Thyroid gland (tissue), 4 donors: ENCODE results near the gene MFAP5. TPM values are rescaled to one million over a fixed set of nuclear protein-coding genes. Genes with fewer than 3 reads are reported as not detected.
A peak's percentile ranks its signal among the peaks of the same experiment; 100 is the strongest.

ENCODE experiments used
- DNase-seq, 2 donors: peaks; one replicate each; pipeline ENCODE4 v3.0.0-alpha.2; 2019
- H3K27ac ChIP-seq, 3 donors: fragments of 200-600 bp; sonication (generic); 1 replicate in 2 of 3; 2 replicates in 1 of 3; pipeline ENCODE4 v1.5.1; 2016 to 2019; ENCODE audit warnings: mild to moderate bottlenecking in 1 of 3, moderate library complexity in 1 of 3
- H3K27me3 ChIP-seq: fragments of 200-600 bp; sonication (generic); one replicate; pipeline ENCODE4 v1.5.1; 2019
- H3K36me3 ChIP-seq, 2 donors: fragments of 200-600 bp; sonication (generic); one replicate each; pipeline ENCODE4 v1.5.1; 2016 to 2019
- H3K4me1 ChIP-seq, 2 donors: fragments of 200-600 bp; sonication (generic); one replicate each; pipeline ENCODE4 v1.5.1; 2017 to 2019
- H3K4me3 ChIP-seq, 3 donors: fragments of 200-600 bp; sonication (generic); replicated peaks in 1 of 3; 1 replicate in 2 of 3; 2 replicates in 1 of 3; pipeline ENCODE4 v1.5.1; 2016; ENCODE audit warnings: mild to moderate bottlenecking in 1 of 3
- H3K9me3 ChIP-seq: fragments of 200-600 bp; sonication (generic); one replicate; pipeline ENCODE4 v1.5.1; 2017
- CTCF ChIP-seq, 6 experiments: fragments of 200-600 bp in 3 of 6; fragments of 450-650 bp in 3 of 6; sonication (generic) in 3 of 6; IDR thresholded peaks; one replicate each; pipeline ENCODE4 v1.5.1; 2016 to 2019; ENCODE audit warnings: antibody characterized with exemption in 6 of 6, mild to moderate bottlenecking in 2 of 6, inconsistent platforms in 1 of 6, moderate library complexity in 1 of 6
- POLR2A ChIP-seq, 2 donors: fragments of 450-650 bp; IDR thresholded peaks; one replicate each; pipeline ENCODE4 v1.6.1; 2017; ENCODE audit warnings: antibody characterized with exemption in 2 of 2, mild to moderate bottlenecking in 2 of 2, moderate library complexity in 1 of 2
- WGBS, 2 donors: methylation state at CpG; one replicate each; pipeline ENCODE4 v1.1.5; 2017; 5-methylcytosine and 5-hydroxymethylcytosine counted together
- intact Hi-C: fragments of 100-400 bp; cut with DNase I; formaldehyde crosslinking; loops from one replicate; pipeline ENCODE4 v1.15.1; 2023
- total RNA-seq, 4 donors: library from RNA; depleted of rRNA; stranded (reverse); fragments of >200 nt; gene quantifications; one replicate each; pipeline ENCODE4 v1.2.3, GENCODE V29; 2016

Gene MFAP5
- 100 to 1,000 TPM in 1 of 4 donors, 10 to 100 TPM in 2, 1 to 10 TPM in 1; 9.4 to 116 (median 36.9) TPM for total RNA-seq

GRCh38 chr12:8662593-8662992 lies at the start of gene MFAP5:
MFAP5 (minus strand) TSS chr12:8662826; CDS start chr12:8662104, 722 bp downstream.
- no peaks in the 10 kb centered on the region for H3K4me1 ChIP-seq
- H3K9me3 ChIP-seq = no peaks in the 10 kb centered on the region
- DNase-seq = no peak

GRCh38 chr12:8709124-8709830 lies 46.7 kb upstream of the MFAP5 start:
- intact Hi-C loops = no loop called here
- Histone ChIP-seq H3K36me3 (no peaks in the 10 kb centered on the region), H3K27me3 (no peaks in the 10 kb centered on the region), H3K4me1 (peaks cover 10 to 11% of the 10 kb centered on the region in 2 donors), H3K4me3 (no peak overlapping the region), H3K27ac (peak overlapping the region in 2 of 3 donors; percentile 37 to 38), H3K9me3 (no peaks in the 10 kb centered on the region)
- no peak for TF ChIP-seq POLR2A (IDR thresholded peaks at IDR 0.05)
- TF ChIP-seq CTCF (IDR thresholded peaks at IDR 0.05) = no peak
- DNase-seq = no peak
- 64 to 66% methylated on average over 6 of the region's 6 CpGs for WGBS, 2 donors

More at GRCh38 chr12:8662593-8662992, at the start of gene MFAP5:
- Histone ChIP-seq H3K27ac (peak within 1 kb of the TSS in 1 of 3 donors; percentile 3), H3K36me3 (no peaks in the 10 kb centered on the region), H3K4me3 (no peak within 1 kb of the TSS), H3K27me3 (no peaks in the 10 kb centered on the region)
- no peak for TF ChIP-seq CTCF (IDR thresholded peaks at IDR 0.05)
- 70 to 75% methylated on average over 6 of the region's 6 CpGs for WGBS, 2 donors
- intact Hi-C loops = no loop called here

GRCh38 chr12:8702159-8702558 lies 39.5 kb upstream of the MFAP5 start:
- Histone ChIP-seq H3K4me3 (no peak overlapping the region), H3K27ac (peak overlapping the region in 2 of 3 donors; percentile 45 to 62), H3K27me3 (no peaks in the 10 kb centered on the region), H3K9me3 (no peaks in the 10 kb centered on the region), H3K4me1 (peaks cover 41 to 49% of the 10 kb centered on the region in 2 donors), H3K36me3 (no peaks in the 10 kb centered on the region)
- no peak for TF ChIP-seq CTCF (IDR thresholded peaks at IDR 0.05)
- DNase-seq = no peak
- intact Hi-C loops = no loop called here
- 84 to 87% methylated on average over 4 of the region's 4 CpGs for WGBS, 2 donors

- no peak for DNase-seq
- Histone ChIP-seq H3K27me3 (no peaks in the 10 kb centered on the region), H3K4me1 (peaks cover 41 to 53% of the 10 kb centered on the region in 2 donors), H3K9me3 (no peaks in the 10 kb centered on the region), H3K27ac (peak overlapping the region; percentile 18 to 62 (median 45)), H3K4me3 (no peak overlapping the region), H3K36me3 (no peaks in the 10 kb centered on the region)
- intact Hi-C loops = no loop called here
- WGBS, 2 donors = 78 to 80% methylated on average over 6 of the region's 6 CpGs
- TF ChIP-seq CTCF (IDR thresholded peaks at IDR 0.05) (peak in 4 of 6 experiments; percentile 3 to 41 (median 20)), POLR2A (IDR thresholded peaks at IDR 0.05) (no peak)
These were observed 38.5 kb upstream of the MFAP5 start for GRCh38 chr12:8701046-8701660.

GRCh38 chr12:8699714-8700113 lies 37.1 kb upstream of the MFAP5 start:
- H3K36me3 ChIP-seq = no peaks in the 10 kb centered on the region
- peak overlapping the region; percentile 48 to 65 (median 62) for H3K27ac ChIP-seq
- H3K9me3 ChIP-seq = no peaks in the 10 kb centered on the region
- intact Hi-C loops = no loop called here
- TF ChIP-seq CTCF (IDR thresholded peaks at IDR 0.05) (no peak), POLR2A (IDR thresholded peaks at IDR 0.05) (no peak)
- no peaks in the 10 kb centered on the region for H3K27me3 ChIP-seq
- peaks cover 41 to 53% of the 10 kb centered on the region in 2 donors for H3K4me1 ChIP-seq
- no peak overlapping the region for H3K4me3 ChIP-seq
- 10 to 20% methylated on average over 4 of the region's 4 CpGs for WGBS, 2 donors
- DNase-seq = peak; percentile 38 to 45
